Vagina (tissue), 2 donors: ENCODE data around the gene NKAIN1. TPM values are rescaled to one million over a fixed set of nuclear protein-coding genes. Genes with fewer than 3 reads are reported as not detected.
A peak's percentile ranks its signal among the peaks of the same experiment; 100 is the strongest.

Source experiments
- DNase-seq, 2 donors: peaks; one replicate each; pipeline ENCODE4 v3.0.0-alpha.2; 2017; ENCODE audit errors: extremely low spot score in 2 of 2
- H3K27ac ChIP-seq: fragments of 200-600 bp; sonication (generic); one replicate; pipeline ENCODE4 v1.5.1; 2019
- H3K27me3 ChIP-seq: fragments of 200-600 bp; sonication (generic); one replicate; pipeline ENCODE4 v1.5.1; 2019
- H3K36me3 ChIP-seq, 2 donors: fragments of 200-600 bp; sonication (generic); one replicate each; pipeline ENCODE4 v1.5.1; 2017 to 2019
- H3K4me1 ChIP-seq: fragments of 200-600 bp; sonication (generic); one replicate; pipeline ENCODE4 v1.5.1; 2019
- H3K4me3 ChIP-seq, 2 donors: fragments of 200-600 bp; sonication (generic); 1 replicate in 1 of 2; 2 replicates in 1 of 2; pipeline ENCODE4 v1.5.1; 2016 to 2019
- H3K9me3 ChIP-seq: fragments of 200-600 bp; sonication (generic); one replicate; pipeline ENCODE4 v1.5.1; 2019
- CTCF ChIP-seq, 3 experiments: fragments of 450-650 bp in 2 of 3; fragments of 200-600 bp in 1 of 3; sonication (generic) in 1 of 3; IDR thresholded peaks; one replicate each; pipeline ENCODE4 v1.5.1; 2017 to 2019; ENCODE audit warnings: antibody characterized with exemption in 3 of 3, mild to moderate bottlenecking in 2 of 3, moderate library complexity in 2 of 3
- POLR2A ChIP-seq, 2 donors: fragments of 450-650 bp; IDR thresholded peaks; one replicate each; pipeline ENCODE4 v1.6.1; 2017; ENCODE audit warnings: antibody characterized with exemption in 2 of 2, mild to moderate bottlenecking in 2 of 2, moderate library complexity in 2 of 2
- POLR2AphosphoS5 ChIP-seq, 2 donors: sonication (generic); formaldehyde crosslinking; IDR thresholded peaks; one replicate each; pipeline ENCODE4 v1.9.0; 2017; ENCODE audit warnings: antibody characterized with exemption in 2 of 2, mild to moderate bottlenecking in 2 of 2, low read depth in 1 of 2; ENCODE audit not compliant: insufficient read depth in 1 of 2
- intact Hi-C: fragments of 100-400 bp; cut with DNase I; formaldehyde crosslinking; loops from one replicate; pipeline ENCODE4 v1.15.1; 2023
- total RNA-seq: library from RNA; depleted of rRNA; stranded (reverse); fragments of >200 nt; gene quantifications from one replicate; pipeline ENCODE4 v1.2.3, GENCODE V29; 2016

Gene NKAIN1
- total RNA-seq, 1 donor from 2014 or later = not detected

- Histone ChIP-seq H3K4me3 (no peak overlapping the region), H3K36me3 (no peaks in the 10 kb centered on the region), H3K27me3 (no peaks in the 10 kb centered on the region), H3K27ac (no peak overlapping the region), H3K9me3 (no peaks in the 10 kb centered on the region), H3K4me1 (peaks cover 5% of the 10 kb centered on the region)
- TF ChIP-seq POLR2A (IDR thresholded peaks at IDR 0.05) (no peak), CTCF (IDR thresholded peaks at IDR 0.05) (no peak), POLR2AphosphoS5 (IDR thresholded peaks at IDR 0.05; ENCODE audit: insufficient read depth in 1 of 2, low read depth in 1 of 2) (no peak)
- DNase-seq = no peak
- intact Hi-C loops = no loop called here
Observed at GRCh38 chr1:31244326-31244725, 4.6 kb upstream of the NKAIN1 start.

GRCh38 chr1:31243501-31244286, 4.0 kb upstream of the NKAIN1 start:
- DNase-seq = no peak
- Histone ChIP-seq H3K4me1 (peaks cover 11% of the 10 kb centered on the region), H3K9me3 (no peaks in the 10 kb centered on the region), H3K27ac (no peak overlapping the region), H3K4me3 (no peak overlapping the region), H3K27me3 (no peaks in the 10 kb centered on the region), H3K36me3 (no peaks in the 10 kb centered on the region)
- intact Hi-C loops = no loop called here
- no peak for TF ChIP-seq CTCF (IDR thresholded peaks at IDR 0.05)
- no peak for TF ChIP-seq POLR2AphosphoS5 (IDR thresholded peaks at IDR 0.05; ENCODE audit: insufficient read depth in 1 of 2, low read depth in 1 of 2)
- TF ChIP-seq POLR2A (IDR thresholded peaks at IDR 0.05) = no peak

GRCh38 chr1:31241321-31241720, 1.6 kb upstream of the NKAIN1 start:
- no peaks in the 10 kb centered on the region for H3K36me3 ChIP-seq
- TF ChIP-seq POLR2AphosphoS5 (IDR thresholded peaks at IDR 0.05; ENCODE audit: insufficient read depth in 1 of 2, low read depth in 1 of 2) = no peak
- no peak for TF ChIP-seq CTCF (IDR thresholded peaks at IDR 0.05)
- no peak for TF ChIP-seq POLR2A (IDR thresholded peaks at IDR 0.05)
- H3K27me3 ChIP-seq = no peaks in the 10 kb centered on the region
- no peak overlapping the region for H3K4me3 ChIP-seq
- intact Hi-C loops = no loop called here
- no peak for DNase-seq
- H3K4me1 ChIP-seq = peaks cover 15% of the 10 kb centered on the region
- H3K9me3 ChIP-seq = no peaks in the 10 kb centered on the region
- no peak overlapping the region for H3K27ac ChIP-seq

- TF ChIP-seq POLR2AphosphoS5 (IDR thresholded peaks at IDR 0.05; ENCODE audit: insufficient read depth in 1 of 2, low read depth in 1 of 2) (no peak), POLR2A (IDR thresholded peaks at IDR 0.05) (no peak), CTCF (IDR thresholded peaks at IDR 0.05) (no peak)
- Histone ChIP-seq H3K9me3 (no peaks in the 10 kb centered on the region), H3K4me1 (peaks cover 15% of the 10 kb centered on the region), H3K27me3 (no peaks in the 10 kb centered on the region), H3K36me3 (no peaks in the 10 kb centered on the region), H3K27ac (no peak overlapping the region), H3K4me3 (peak overlapping the region; percentile 9 to 21)
- intact Hi-C loops = no loop called here
- DNase-seq = no peak
Observed at GRCh38 chr1:31238986-31239613, 587 bp downstream of the NKAIN1 start.

GRCh38 chr1:31238612-31238985, 1.1 kb downstream of the NKAIN1 start:
- no peaks in the 10 kb centered on the region for H3K9me3 ChIP-seq
- H3K4me1 ChIP-seq = peaks cover 15% of the 10 kb centered on the region
- no peak for DNase-seq
- no peaks in the 10 kb centered on the region for H3K27me3 ChIP-seq
- TF ChIP-seq CTCF (IDR thresholded peaks at IDR 0.05) = no peak
- TF ChIP-seq POLR2AphosphoS5 (IDR thresholded peaks at IDR 0.05; ENCODE audit: insufficient read depth in 1 of 2, low read depth in 1 of 2) = no peak
- TF ChIP-seq POLR2A (IDR thresholded peaks at IDR 0.05) = no peak
- intact Hi-C loops = no loop called here
- no peak overlapping the region for H3K27ac ChIP-seq
- H3K4me3 ChIP-seq = no peak overlapping the region
- H3K36me3 ChIP-seq = no peaks in the 10 kb centered on the region
